Measurements from ENCODE around the gene ABCC12. TPM values are rescaled to one million over a fixed set of nuclear protein-coding genes. Genes with fewer than 3 reads are reported as not detected.

Gene ABCC12
- total and polyA plus RNA-seq, 10 of the 15 experiments (the other 5 are each of a cell fraction or from before 2014, with no cell fraction given), result 0.02 to 0.03 (median 0.03) TPM; not detected in 6

- Histone ChIP-seq H3K4me2 (ENCODE audit: control insufficient read depth, insufficient read depth) (no peak overlapping the region), H3K27ac (ENCODE audit: control insufficient read depth, insufficient read depth) (no peak overlapping the region), H3K9ac (ENCODE audit: control insufficient read depth, insufficient read depth, low read length) (no peak overlapping the region), H3K4me1 (ENCODE audit: control insufficient read depth, insufficient read depth, low read length) (no peaks in the 10 kb centered on the region; the same call in 1 of the 2 replicates), H3K36me3 (ENCODE audit: control insufficient read depth in 2 of 2, insufficient read depth in 2 of 2, low read length in 1 of 2) (no peaks in the 10 kb centered on the region), H3K9me3 (replicated peaks; ENCODE audit: control insufficient read depth, insufficient read depth, low read length) (no peaks in the 10 kb centered on the region; the same call in 2 of the 3 replicates), H3K27me3 (replicated peaks in 1 of 2; ENCODE audit: control insufficient read depth in 2 of 2, insufficient read depth in 2 of 2, low read length in 1 of 2) (no peaks in the 10 kb centered on the region; a peak in 1 of 4 replicates), H3K4me3 (no peak overlapping the region), H3K79me2 (ENCODE audit: control insufficient read depth, insufficient read depth, low read length) (no peaks in the 10 kb centered on the region), H2AFZ (ENCODE audit: control insufficient read depth, low read depth, low read length) (no peak overlapping the region), H4K20me1 (ENCODE audit: control insufficient read depth, insufficient read depth) (no peaks in the 10 kb centered on the region)
- ChIA-PET CTCF (interaction anchor here (1.1 to 2.1 kb wide), 3 partner anchors 16 to 65 kb away, joined by 3 to 7 read pairs (median 6); no protein-coding TSS in a partner anchor), RAD21 (ENCODE audit: unreplicated experiment) (interaction anchor here (1.7 kb wide), 1 partner anchor 18 kb away, joined by 6 read pairs; no protein-coding TSS in a partner anchor), SMC1A (ENCODE audit: uncharacterized antibody, unreplicated experiment) (interaction anchor here (1.3 to 1.6 kb wide), 4 partner anchors 17 to 144 kb away, joined by 3 to 4 read pairs (median 3); no protein-coding TSS in a partner anchor), POLR2A (no interaction called here)
- intact Hi-C loops (cut with micrococcal nuclease; ENCODE audit: unreplicated experiment), result no loop called here
- in situ Hi-C loops (cut with MboI), result no loop called here
- FAIRE-seq (no peak), ATAC-seq (peak; percentile 79), DNase-seq (ENCODE audit: low read depth, low spot score) (peak; percentile 61)
- whole genome bisulfite sequencing (ENCODE audit: insufficient coverage, insufficient replicate concordance, low lambda C conversion rate, missing lambda C conversion rate), result 32% methylated on average over 8 of the region's 8 CpGs
- no TSS peak for BruUV-seq (replicated peaks)
- TF ChIP-seq ZNF24 (IDR thresholded peaks at IDR 0.05) (peak; percentile 59; the same call in 1 of the 2 replicates), CREM (IDR thresholded peaks at IDR 0.05; ENCODE audit: low read depth) (no peak), SUPT20H (IDR thresholded peaks at IDR 0.05; ENCODE audit: borderline replicate concordance, control insufficient read depth, low read depth, low read length) (no peak), GATAD2B (conservative IDR thresholded peaks at IDR 0.05; ENCODE audit: low read depth) (peak; percentile 68; the same call in 1 of the 2 replicates), BCL11A (IDR thresholded peaks at IDR 0.05; ENCODE audit: low read depth, low read length) (peak; percentile 84; the same call in 1 of the 2 replicates), HCFC1 (IDR thresholded peaks at IDR 0.05; ENCODE audit: low read length) (no peak), BHLHE40 (IDR thresholded peaks at IDR 0.05; ENCODE audit: borderline replicate concordance in 1 of 2, low read depth in 2 of 2, low read length in 1 of 2) (peak in 1 of 2 experiments; percentile 27; a peak in 1 of 4 replicates), EP300 (IDR thresholded peaks at IDR 0.05; ENCODE audit: borderline replicate concordance in 1 of 2, control insufficient read depth in 1 of 2, low read depth in 2 of 2, low read length in 2 of 2) (peak in 1 of 2 experiments; percentile 25; a peak in 1 of 4 replicates), CBX5 (IDR thresholded peaks at IDR 0.05; ENCODE audit: low read depth) (no peak), BMI1 (IDR thresholded peaks at IDR 0.05; ENCODE audit: borderline replicate concordance) (no peak), MTA2 (IDR thresholded peaks at IDR 0.05; ENCODE audit: low read depth) (peak; percentile 97), DPF2 (IDR thresholded peaks at IDR 0.05) (0 out of 2 replicates have a peak, but pooled peaks have one; percentile 42), MEF2B (IDR thresholded peaks at IDR 0.05; ENCODE audit: partially characterized antibody, poor library complexity, severe bottlenecking) (peak; percentile 96), IKZF2 (IDR thresholded peaks at IDR 0.05) (peak; percentile 18 to 48; a peak in 2 of 4 replicates)
- TF ChIP-seq, protein P1, sequence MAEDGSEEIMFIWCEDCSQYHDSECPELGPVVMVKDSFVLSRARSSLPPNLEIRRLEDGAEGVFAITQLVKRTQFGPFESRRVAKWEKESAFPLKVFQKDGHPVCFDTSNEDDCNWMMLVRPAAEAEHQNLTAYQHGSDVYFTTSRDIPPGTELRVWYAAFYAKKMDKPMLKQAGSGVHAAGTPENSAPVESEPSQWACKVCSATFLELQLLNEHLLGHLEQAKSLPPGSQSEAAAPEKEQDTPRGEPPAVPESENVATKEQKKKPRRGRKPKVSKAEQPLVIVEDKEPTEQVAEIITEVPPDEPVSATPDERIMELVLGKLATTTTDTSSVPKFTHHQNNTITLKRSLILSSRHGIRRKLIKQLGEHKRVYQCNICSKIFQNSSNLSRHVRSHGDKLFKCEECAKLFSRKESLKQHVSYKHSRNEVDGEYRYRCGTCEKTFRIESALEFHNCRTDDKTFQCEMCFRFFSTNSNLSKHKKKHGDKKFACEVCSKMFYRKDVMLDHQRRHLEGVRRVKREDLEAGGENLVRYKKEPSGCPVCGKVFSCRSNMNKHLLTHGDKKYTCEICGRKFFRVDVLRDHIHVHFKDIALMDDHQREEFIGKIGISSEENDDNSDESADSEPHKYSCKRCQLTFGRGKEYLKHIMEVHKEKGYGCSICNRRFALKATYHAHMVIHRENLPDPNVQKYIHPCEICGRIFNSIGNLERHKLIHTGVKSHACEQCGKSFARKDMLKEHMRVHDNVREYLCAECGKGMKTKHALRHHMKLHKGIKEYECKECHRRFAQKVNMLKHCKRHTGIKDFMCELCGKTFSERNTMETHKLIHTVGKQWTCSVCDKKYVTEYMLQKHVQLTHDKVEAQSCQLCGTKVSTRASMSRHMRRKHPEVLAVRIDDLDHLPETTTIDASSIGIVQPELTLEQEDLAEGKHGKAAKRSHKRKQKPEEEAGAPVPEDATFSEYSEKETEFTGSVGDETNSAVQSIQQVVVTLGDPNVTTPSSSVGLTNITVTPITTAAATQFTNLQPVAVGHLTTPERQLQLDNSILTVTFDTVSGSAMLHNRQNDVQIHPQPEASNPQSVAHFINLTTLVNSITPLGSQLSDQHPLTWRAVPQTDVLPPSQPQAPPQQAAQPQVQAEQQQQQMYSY (CRISPR knock-in tag; IDR thresholded peaks at IDR 0.05), result no peak
- TF ChIP-seq, protein P2, sequence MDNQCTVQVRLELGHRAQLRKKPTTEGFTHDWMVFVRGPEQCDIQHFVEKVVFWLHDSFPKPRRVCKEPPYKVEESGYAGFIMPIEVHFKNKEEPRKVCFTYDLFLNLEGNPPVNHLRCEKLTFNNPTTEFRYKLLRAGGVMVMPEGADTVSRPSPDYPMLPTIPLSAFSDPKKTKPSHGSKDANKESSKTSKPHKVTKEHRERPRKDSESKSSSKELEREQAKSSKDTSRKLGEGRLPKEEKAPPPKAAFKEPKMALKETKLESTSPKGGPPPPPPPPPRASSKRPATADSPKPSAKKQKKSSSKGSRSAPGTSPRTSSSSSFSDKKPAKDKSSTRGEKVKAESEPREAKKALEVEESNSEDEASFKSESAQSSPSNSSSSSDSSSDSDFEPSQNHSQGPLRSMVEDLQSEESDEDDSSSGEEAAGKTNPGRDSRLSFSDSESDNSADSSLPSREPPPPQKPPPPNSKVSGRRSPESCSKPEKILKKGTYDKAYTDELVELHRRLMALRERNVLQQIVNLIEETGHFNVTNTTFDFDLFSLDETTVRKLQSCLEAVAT (IDR thresholded peaks at IDR 0.05), result peak; percentile 57; the same call in 1 of the 2 replicates
These were observed 27.3 kb upstream of the ABCC12 start for GRCh38 chr16:48182979-48183537.

All from GM12878 (cell line).